ENCODE data around the gene ASIC2. TPM values are rescaled to one million over a fixed set of nuclear protein-coding genes. Genes with fewer than 3 reads are reported as not detected.

ASIC2 gene
- total and polyA plus RNA-seq, 2 experiments from 2014 or later, result 0.52 to 2.8 TPM

- TF ChIP-seq, protein P1, sequence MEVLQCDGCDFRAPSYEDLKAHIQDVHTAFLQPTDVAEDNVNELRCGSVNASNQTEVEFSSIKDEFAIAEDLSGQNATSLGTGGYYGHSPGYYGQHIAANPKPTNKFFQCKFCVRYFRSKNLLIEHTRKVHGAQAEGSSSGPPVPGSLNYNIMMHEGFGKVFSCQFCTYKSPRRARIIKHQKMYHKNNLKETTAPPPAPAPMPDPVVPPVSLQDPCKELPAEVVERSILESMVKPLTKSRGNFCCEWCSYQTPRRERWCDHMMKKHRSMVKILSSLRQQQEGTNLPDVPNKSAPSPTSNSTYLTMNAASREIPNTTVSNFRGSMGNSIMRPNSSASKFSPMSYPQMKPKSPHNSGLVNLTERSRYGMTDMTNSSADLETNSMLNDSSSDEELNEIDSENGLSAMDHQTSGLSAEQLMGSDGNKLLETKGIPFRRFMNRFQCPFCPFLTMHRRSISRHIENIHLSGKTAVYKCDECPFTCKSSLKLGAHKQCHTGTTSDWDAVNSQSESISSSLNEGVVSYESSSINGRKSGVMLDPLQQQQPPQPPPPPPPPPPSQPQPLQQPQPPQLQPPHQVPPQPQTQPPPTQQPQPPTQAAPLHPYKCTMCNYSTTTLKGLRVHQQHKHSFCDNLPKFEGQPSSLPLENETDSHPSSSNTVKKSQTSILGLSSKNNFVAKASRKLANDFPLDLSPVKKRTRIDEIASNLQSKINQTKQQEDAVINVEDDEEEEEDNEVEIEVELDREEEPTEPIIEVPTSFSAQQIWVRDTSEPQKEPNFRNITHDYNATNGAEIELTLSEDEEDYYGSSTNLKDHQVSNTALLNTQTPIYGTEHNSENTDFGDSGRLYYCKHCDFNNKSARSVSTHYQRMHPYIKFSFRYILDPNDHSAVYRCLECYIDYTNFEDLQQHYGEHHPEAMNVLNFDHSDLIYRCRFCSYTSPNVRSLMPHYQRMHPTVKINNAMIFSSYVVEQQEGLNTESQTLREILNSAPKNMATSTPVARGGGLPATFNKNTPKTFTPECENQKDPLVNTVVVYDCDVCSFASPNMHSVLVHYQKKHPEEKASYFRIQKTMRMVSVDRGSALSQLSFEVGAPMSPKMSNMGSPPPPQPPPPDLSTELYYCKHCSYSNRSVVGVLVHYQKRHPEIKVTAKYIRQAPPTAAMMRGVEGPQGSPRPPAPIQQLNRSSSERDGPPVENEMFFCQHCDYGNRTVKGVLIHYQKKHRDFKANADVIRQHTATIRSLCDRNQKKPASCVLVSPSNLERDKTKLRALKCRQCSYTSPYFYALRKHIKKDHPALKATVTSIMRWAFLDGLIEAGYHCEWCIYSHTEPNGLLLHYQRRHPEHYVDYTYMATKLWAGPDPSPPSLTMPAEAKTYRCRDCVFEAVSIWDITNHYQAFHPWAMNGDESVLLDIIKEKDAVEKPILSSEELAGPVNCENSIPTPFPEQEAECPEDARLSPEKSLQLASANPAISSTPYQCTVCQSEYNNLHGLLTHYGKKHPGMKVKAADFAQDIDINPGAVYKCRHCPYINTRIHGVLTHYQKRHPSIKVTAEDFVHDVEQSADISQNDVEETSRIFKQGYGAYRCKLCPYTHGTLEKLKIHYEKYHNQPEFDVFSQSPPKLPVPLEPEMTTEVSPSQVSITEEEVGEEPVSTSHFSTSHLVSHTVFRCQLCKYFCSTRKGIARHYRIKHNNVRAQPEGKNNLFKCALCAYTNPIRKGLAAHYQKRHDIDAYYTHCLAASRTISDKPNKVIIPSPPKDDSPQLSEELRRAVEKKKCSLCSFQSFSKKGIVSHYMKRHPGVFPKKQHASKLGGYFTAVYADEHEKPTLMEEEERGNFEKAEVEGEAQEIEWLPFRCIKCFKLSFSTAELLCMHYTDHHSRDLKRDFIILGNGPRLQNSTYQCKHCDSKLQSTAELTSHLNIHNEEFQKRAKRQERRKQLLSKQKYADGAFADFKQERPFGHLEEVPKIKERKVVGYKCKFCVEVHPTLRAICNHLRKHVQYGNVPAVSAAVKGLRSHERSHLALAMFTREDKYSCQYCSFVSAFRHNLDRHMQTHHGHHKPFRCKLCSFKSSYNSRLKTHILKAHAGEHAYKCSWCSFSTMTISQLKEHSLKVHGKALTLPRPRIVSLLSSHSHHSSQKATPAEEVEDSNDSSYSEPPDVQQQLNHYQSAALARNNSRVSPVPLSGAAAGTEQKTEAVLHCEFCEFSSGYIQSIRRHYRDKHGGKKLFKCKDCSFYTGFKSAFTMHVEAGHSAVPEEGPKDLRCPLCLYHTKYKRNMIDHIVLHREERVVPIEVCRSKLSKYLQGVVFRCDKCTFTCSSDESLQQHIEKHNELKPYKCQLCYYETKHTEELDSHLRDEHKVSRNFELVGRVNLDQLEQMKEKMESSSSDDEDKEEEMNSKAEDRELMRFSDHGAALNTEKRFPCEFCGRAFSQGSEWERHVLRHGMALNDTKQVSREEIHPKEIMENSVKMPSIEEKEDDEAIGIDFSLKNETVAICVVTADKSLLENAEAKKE (CRISPR knock-in tag; IDR thresholded peaks at IDR 0.05), result no peak
- TF ChIP-seq ZNF331 (CRISPR knock-in tag; IDR thresholded peaks at IDR 0.05; ENCODE audit: low read depth) (no peak), STAT1 (IDR thresholded peaks at IDR 0.05; ENCODE audit: unreplicated experiment) (no peak), JUNB (IDR thresholded peaks at IDR 0.05; ENCODE audit: unreplicated experiment) (no peak), EZH2phosphoT487 (IDR thresholded peaks at IDR 0.05; ENCODE audit: unreplicated experiment) (no peak), ZNF114 (CRISPR knock-in tag; IDR thresholded peaks at IDR 0.05) (no peak), REST (IDR thresholded peaks at IDR 0.05; ENCODE audit: unreplicated experiment) (no peak)
- TF ChIP-seq, protein P2, sequence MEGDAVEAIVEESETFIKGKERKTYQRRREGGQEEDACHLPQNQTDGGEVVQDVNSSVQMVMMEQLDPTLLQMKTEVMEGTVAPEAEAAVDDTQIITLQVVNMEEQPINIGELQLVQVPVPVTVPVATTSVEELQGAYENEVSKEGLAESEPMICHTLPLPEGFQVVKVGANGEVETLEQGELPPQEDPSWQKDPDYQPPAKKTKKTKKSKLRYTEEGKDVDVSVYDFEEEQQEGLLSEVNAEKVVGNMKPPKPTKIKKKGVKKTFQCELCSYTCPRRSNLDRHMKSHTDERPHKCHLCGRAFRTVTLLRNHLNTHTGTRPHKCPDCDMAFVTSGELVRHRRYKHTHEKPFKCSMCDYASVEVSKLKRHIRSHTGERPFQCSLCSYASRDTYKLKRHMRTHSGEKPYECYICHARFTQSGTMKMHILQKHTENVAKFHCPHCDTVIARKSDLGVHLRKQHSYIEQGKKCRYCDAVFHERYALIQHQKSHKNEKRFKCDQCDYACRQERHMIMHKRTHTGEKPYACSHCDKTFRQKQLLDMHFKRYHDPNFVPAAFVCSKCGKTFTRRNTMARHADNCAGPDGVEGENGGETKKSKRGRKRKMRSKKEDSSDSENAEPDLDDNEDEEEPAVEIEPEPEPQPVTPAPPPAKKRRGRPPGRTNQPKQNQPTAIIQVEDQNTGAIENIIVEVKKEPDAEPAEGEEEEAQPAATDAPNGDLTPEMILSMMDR (conservative IDR thresholded peaks at IDR 0.05; ENCODE audit: low read depth in 2 of 2), result no peak
Observed at GRCh38 chr17:33056399-33057146, 236.5 kb downstream of the ASIC2 start (continued).
